Gastrocnemius medialis (tissue), 4 donors: ENCODE data around the gene KLF15. TPM values are rescaled to one million over a fixed set of nuclear protein-coding genes. Genes with fewer than 3 reads are reported as not detected.
A peak's percentile ranks its signal among the peaks of the same experiment; 100 is the strongest.

Experiments
- ATAC-seq, 2 donors: fragments of 150-250 bp; one replicate each; pipeline ENCODE4 v1.9.1; 2016
- DNase-seq, 2 donors: peaks; one replicate each; pipeline ENCODE4 v3.0.0-alpha.2; 2019
- H3K27ac ChIP-seq, 4 donors: fragments of 200-600 bp; sonication (generic); 1 replicate in 1 of 4; 2 replicates in 3 of 4; pipeline ENCODE4 v1.5.1; 2016 to 2018; ENCODE audit warnings: mild to moderate bottlenecking in 2 of 4, moderate library complexity in 1 of 4
- H3K27me3 ChIP-seq, 3 donors: fragments of 200-600 bp; sonication (generic) in 2 of 3; 1 replicate in 1 of 3; 2 replicates in 2 of 3; pipeline versions ENCODE4 v1.5.1 to v1.6.0; 2016 to 2019; ENCODE audit warnings: mild to moderate bottlenecking in 1 of 3, moderate library complexity in 1 of 3
- H3K36me3 ChIP-seq, 2 donors: fragments of 200-600 bp; sonication (generic) in 1 of 2; one replicate each; pipeline ENCODE4 v1.5.1; 2017 to 2018
- H3K4me1 ChIP-seq, 2 donors: fragments of 200-600 bp; sonication (generic) in 1 of 2; one replicate each; pipeline ENCODE4 v1.5.1; 2016 to 2017; ENCODE audit warnings: mild to moderate bottlenecking in 2 of 2
- H3K4me3 ChIP-seq, 4 donors: fragments of 200-600 bp; sonication (generic) in 3 of 4; 1 replicate in 1 of 4; 2 replicates in 3 of 4; pipeline ENCODE4 v1.5.1; 2016 to 2019; ENCODE audit warnings: mild to moderate bottlenecking in 2 of 4
- H3K9me3 ChIP-seq, 3 donors: fragments of 200-600 bp; sonication (generic) in 2 of 3; 1 replicate in 1 of 3; 2 replicates in 2 of 3; pipeline ENCODE4 v1.5.1; 2016 to 2019
- POLR2A ChIP-seq, 2 donors: fragments of 450-650 bp; IDR thresholded peaks; one replicate each; pipeline ENCODE4 v1.6.1; 2017; ENCODE audit warnings: antibody characterized with exemption in 2 of 2, mild to moderate bottlenecking in 2 of 2, moderate library complexity in 2 of 2
- in situ Hi-C, 4 donors: fragments of 200-750 bp; cut with MboI; loops; one replicate each; pipeline versions ENCODE4 v1.15.0 to v1.8.0; 2017; ENCODE audit warnings: low sequenced_read_pairs in 4 of 4
- intact Hi-C: fragments of 100-400 bp; cut with DNase I; formaldehyde crosslinking; loops from one replicate; pipeline ENCODE4 v1.15.1; 2023; ENCODE audit warnings: low total_unique reads
- total RNA-seq, 4 donors: library from RNA; depleted of rRNA; stranded (reverse); fragments of >200 nt; gene quantifications; one replicate each; pipeline versions ENCODE4 v1.1.0 to v1.2.3, GENCODE V29; 2016
- TF ChIP-seq, protein P1 (sequence below), 5 experiments: fragments of 450-650 bp in 3 of 5; fragments of 200-600 bp in 2 of 5; sonication (generic) in 2 of 5; IDR thresholded peaks in 4 of 5; conservative IDR thresholded peaks in 1 of 5; 1 replicate in 4 of 5; 2 replicates in 1 of 5; pipeline ENCODE4 v1.5.1; 2016 to 2019; ENCODE audit warnings: antibody characterized with exemption in 5 of 5, mild to moderate bottlenecking in 3 of 5, moderate library complexity in 3 of 5

Gene KLF15
- total RNA-seq, 4 donors from 2014 or later = 75.1 to 157 (median 106) TPM

DNA sequence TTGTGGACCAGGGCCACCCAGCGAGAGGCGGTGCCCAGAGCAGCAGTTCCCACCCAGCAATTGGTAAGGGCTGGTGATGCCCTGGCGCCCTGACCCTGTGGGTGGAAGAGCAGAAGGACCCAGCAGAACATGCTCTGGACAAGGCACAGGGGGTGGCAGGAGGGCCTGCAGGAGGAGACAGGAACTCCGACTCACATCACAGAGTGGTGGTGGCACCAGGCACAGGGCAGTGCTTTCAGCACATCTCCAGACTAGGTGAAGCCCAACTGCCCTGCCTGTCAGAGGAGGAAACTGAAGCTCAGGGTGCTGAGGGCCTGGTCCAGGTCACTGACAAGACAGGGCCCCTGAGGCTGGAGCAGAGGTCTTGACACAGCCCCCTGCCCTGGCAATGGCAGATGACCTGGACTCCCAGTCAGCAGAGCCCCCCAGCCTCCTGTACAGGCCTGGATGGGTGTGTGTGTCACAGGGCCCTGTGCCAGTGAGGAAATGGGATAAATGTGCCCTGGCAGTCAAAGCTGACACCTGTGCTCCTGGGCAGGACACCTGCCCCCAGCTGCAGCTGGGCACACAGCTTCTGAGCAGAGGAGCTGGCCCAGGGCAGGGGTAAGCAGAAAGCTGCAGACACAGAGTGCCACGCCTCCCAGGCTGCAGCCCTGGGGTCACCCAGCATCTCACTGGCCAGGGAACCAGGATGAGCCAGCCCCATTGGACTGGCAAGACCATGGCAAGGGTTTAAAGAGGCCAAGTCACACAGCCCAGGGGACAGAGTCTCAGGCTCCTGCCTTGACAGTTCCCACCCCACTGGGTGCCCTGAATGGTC, 11.4 kb downstream of the KLF15 start:
- intact Hi-C loops = no loop called here
- peak in 1 of 2 donors; percentile 4 for ATAC-seq
- in situ Hi-C loops = no loop called here
- H3K36me3 ChIP-seq = peaks cover 0 to 5% of the 10 kb centered on the region in 2 donors
- peak in 1 of 2 donors; percentile 44 for DNase-seq
- TF ChIP-seq POLR2A (IDR thresholded peaks at IDR 0.05) = no peak
- TF ChIP-seq, protein P1, sequence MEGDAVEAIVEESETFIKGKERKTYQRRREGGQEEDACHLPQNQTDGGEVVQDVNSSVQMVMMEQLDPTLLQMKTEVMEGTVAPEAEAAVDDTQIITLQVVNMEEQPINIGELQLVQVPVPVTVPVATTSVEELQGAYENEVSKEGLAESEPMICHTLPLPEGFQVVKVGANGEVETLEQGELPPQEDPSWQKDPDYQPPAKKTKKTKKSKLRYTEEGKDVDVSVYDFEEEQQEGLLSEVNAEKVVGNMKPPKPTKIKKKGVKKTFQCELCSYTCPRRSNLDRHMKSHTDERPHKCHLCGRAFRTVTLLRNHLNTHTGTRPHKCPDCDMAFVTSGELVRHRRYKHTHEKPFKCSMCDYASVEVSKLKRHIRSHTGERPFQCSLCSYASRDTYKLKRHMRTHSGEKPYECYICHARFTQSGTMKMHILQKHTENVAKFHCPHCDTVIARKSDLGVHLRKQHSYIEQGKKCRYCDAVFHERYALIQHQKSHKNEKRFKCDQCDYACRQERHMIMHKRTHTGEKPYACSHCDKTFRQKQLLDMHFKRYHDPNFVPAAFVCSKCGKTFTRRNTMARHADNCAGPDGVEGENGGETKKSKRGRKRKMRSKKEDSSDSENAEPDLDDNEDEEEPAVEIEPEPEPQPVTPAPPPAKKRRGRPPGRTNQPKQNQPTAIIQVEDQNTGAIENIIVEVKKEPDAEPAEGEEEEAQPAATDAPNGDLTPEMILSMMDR (IDR thresholded peaks at IDR 0.05 in 4 of 5, conservative IDR thresholded peaks at IDR 0.05 in 1 of 5) = no peak
- H3K27me3 ChIP-seq = no peaks in the 10 kb centered on the region
- no peaks in the 10 kb centered on the region for H3K9me3 ChIP-seq
- peaks cover 51 to 69% of the 10 kb centered on the region in 2 donors for H3K4me1 ChIP-seq
- peak overlapping the region; percentile 91 to 99 (median 98) for H3K27ac ChIP-seq
- no peak overlapping the region for H3K4me3 ChIP-seq

DNA sequence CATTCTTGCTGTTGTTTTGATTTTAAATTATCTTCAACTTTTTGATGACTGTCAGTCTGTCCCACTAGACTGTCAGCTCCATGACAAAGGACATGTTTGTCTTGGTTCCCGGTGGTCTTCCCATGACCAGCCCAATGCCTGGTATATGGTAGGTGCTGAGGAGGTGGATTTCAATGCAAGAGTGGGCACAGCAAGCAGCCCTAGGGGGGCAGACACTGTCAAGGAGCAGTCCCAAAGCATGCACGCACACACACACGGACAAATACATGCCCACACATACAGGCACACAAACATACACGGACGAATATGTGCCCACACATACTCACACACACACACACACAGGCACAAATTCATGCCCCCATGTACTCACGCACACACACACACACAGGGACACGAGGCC, 12.0 kb downstream of the KLF15 start:
- Histone ChIP-seq H3K27me3 (no peaks in the 10 kb centered on the region), H3K9me3 (no peaks in the 10 kb centered on the region), H3K4me3 (no peak overlapping the region), H3K36me3 (no peaks in the 10 kb centered on the region), H3K27ac (peak overlapping the region; percentile 91 to 99 (median 98)), H3K4me1 (peaks cover 44 to 67% of the 10 kb centered on the region in 2 donors)
- in situ Hi-C loops (no loop called here), intact Hi-C loops (no loop called here)
- TF ChIP-seq POLR2A (IDR thresholded peaks at IDR 0.05) = no peak
- TF ChIP-seq, protein P1 (IDR thresholded peaks at IDR 0.05 in 4 of 5, conservative IDR thresholded peaks at IDR 0.05 in 1 of 5) = no peak
- DNase-seq (no peak), ATAC-seq (no peak)

DNA sequence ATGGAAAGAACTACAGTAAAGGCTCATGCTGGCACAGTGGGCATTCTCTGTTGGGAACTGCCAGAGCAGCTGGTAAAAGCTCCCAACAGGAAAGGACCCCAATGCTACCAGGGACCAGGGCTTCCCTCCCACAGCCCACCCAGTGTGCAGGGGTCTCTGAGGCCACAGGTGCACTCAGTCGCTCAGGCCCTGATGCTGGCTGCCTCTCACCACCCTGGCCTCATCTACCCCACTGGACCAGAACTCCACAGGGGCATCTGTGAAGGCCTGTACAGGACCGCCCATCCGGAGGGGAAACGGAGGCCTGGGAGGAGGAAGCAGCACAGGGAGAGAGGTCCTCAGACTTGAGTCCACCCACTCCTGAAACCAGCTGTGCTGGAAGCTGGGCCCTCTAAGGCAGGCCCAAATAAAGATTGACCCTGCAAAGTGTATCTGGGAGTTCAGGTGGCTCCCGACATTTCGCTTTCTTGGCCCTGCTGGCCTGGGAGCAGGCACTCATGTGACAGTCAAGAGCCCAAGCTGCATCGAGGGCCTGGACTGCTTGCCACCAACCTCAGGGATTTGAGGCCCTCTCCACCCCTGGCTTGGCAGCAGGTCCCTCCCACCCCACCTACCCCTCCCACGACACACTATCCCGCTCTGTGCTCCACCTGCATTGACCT, 12.7 kb downstream of the KLF15 start:
- no peak for TF ChIP-seq POLR2A (IDR thresholded peaks at IDR 0.05)
- TF ChIP-seq, protein P1 (IDR thresholded peaks at IDR 0.05 in 4 of 5, conservative IDR thresholded peaks at IDR 0.05 in 1 of 5) = no peak
- DNase-seq (peak in 1 of 2 donors; percentile 63), ATAC-seq (no peak)
- intact Hi-C loops = no loop called here
- Histone ChIP-seq H3K9me3 (no peaks in the 10 kb centered on the region), H3K27me3 (no peaks in the 10 kb centered on the region), H3K27ac (peak overlapping the region; percentile 13 to 99 (median 98)), H3K4me1 (peaks cover 41 to 61% of the 10 kb centered on the region in 2 donors), H3K4me3 (no peak overlapping the region), H3K36me3 (no peaks in the 10 kb centered on the region)
- in situ Hi-C loops = no loop called here

DNA sequence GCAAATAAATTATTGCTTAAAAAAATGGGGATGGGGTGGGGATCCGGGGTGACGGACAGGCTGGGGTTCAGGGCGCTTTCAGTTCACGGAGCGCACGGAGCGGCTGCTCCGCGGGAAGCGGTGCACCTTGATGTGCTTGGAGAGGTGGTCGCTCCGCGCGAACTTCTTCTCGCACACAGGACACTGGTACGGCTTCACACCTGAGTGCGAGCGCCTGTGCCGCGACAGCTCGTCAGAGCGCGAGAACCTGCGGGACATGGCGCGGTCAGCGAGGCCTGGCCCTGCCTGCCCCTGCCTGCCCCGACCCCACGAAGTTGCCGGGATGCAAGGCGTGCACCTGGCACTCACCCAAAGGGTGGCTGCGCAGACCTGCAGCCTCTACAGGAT, 13.6 kb downstream of the KLF15 start:
- H3K27ac ChIP-seq = peak overlapping the region in 3 of 4 donors; percentile 98 to 99 (median 99)
- no peaks in the 10 kb centered on the region for H3K27me3 ChIP-seq
- in situ Hi-C loops = no loop called here
- DNase-seq (peak; percentile 2 to 14), ATAC-seq (no peak)
- TF ChIP-seq POLR2A (IDR thresholded peaks at IDR 0.05) = no peak
- TF ChIP-seq, protein P1 (IDR thresholded peaks at IDR 0.05 in 4 of 5, conservative IDR thresholded peaks at IDR 0.05 in 1 of 5) = no peak
- peaks cover 32 to 52% of the 10 kb centered on the region in 2 donors for H3K4me1 ChIP-seq
- no peak overlapping the region for H3K4me3 ChIP-seq
- no peaks in the 10 kb centered on the region for H3K9me3 ChIP-seq
- intact Hi-C loops = no loop called here
- no peaks in the 10 kb centered on the region for H3K36me3 ChIP-seq
